ENCODE measurements around the gene DIS3L.

The DIS3L gene

DNA sequence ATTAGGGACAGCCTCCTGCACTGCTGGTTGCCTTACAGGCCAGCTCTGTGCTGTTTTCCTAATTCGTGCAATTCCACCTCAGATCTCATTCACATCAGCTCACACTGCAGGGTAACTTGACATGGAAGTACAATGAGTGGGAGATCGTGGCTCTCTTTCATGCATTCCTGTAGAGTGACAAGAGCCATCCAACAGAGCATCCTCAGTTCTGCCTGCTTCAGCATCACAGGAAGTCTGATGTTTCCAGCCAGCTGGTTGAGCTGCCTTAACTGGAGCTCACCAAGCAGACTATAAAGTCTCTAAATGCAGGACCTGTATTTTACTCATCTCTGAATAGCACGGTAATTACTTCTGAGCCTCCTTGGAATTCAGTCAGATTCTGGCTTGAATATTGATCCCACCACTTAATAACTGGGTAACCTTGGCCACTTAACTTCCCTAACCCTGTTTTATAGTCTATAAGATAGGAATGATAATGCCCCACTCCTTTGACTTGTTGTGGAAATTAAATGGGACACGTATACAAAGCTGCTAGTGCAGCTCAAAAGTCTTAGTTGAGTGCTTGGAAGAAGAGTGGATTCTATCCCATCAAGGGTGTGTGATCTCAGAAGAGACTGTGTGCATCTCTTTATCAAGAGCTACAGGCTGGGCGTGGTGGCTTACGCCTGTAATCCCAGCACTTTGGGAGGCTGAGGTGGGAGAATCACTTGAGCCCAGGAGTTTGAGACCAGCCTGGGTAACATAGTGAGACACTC, 1.4 kb upstream of the DIS3L start:
- no peak overlapping the region for H3K4me3 ChIP-seq (ENCODE audit: low read length)
- no peaks in the 10 kb centered on the region for H3K36me3 ChIP-seq (replicated peaks; ENCODE audit: insufficient read depth, low read length)
- no peak for TF ChIP-seq CTCF (IDR thresholded peaks at IDR 0.05; ENCODE audit: low read length)
- TF ChIP-seq EZH2phosphoT487 (IDR thresholded peaks at IDR 0.05; ENCODE audit: low read length), result no peak
- no peak for TF ChIP-seq EZH2 (optimal IDR thresholded peaks at IDR 0.05; ENCODE audit: low read depth, low read length)
- H4K20me1 ChIP-seq (ENCODE audit: insufficient read depth, low read length), result no peaks in the 10 kb centered on the region
- H3K79me2 ChIP-seq (ENCODE audit: low read length), result peaks cover 29% of the 10 kb centered on the region
- peak overlapping the region; percentile 76; the same call in 1 of the 2 replicates for H3K4me2 ChIP-seq (ENCODE audit: low read depth, low read length)
- H3K4me1 ChIP-seq (ENCODE audit: low read length), result peaks cover 20% of the 10 kb centered on the region; the same call in 1 of the 2 replicates
- H2AFZ ChIP-seq (ENCODE audit: low read length), result no peak overlapping the region
- no peaks in the 10 kb centered on the region for H3K9me3 ChIP-seq (replicated peaks; ENCODE audit: insufficient read depth, low read length)
- H3K9me2 ChIP-seq (replicated peaks; ENCODE audit: insufficient read depth, low read length), result no peaks in the 10 kb centered on the region
- H3K27me3 ChIP-seq (replicated peaks; ENCODE audit: insufficient read depth, low read length), result no peaks in the 10 kb centered on the region
- no peak for DNase-seq
- H3F3A ChIP-seq (ENCODE audit: insufficient read depth, low read length), result peaks cover 12% of the 10 kb centered on the region
- no peak overlapping the region for H3K9ac ChIP-seq (ENCODE audit: low read length)
- no peak overlapping the region for H3K27ac ChIP-seq (ENCODE audit: low read length)

DNA sequence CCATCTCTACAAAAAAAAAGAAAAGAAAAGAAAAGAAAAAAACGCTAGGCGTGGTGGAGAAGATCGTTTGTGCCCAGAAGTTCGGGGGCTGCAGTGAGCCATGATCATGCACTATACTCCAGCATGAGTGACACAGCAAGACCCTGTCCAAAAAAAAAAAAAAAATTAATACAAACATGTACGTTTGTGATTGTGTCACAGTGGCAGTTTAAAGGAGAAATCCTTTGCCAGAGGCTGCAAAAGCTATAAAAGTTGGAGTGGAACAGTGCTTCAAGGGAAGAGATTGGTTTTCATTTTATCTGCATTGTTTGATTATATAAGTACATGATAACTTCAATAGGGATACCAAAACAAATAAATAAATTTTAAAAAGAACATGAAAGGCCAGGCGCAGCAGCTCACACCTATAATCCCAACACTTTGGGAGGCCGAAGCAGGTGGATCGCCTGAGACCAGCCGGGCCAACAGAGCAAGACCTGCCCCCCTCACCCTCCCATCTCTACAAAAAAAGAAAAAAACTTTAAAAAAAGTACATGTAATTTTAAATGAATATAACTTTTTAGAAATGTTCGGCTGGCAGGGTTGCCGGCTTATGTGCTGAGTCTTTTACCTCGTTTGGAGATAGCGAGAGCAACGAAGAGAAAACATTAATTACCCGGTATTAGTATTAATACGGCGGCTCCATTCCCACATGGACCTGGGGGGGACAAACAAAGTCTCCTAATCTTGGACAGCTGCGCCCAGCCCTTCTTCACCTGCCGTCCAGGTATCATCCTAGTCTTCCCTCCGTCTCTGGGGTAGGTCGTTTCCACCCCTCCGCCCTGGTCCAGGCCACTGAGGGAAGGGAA, 573 bp upstream of the DIS3L start:
- no peaks in the 10 kb centered on the region for H3K36me3 ChIP-seq (replicated peaks; ENCODE audit: insufficient read depth, low read length)
- peaks cover 32% of the 10 kb centered on the region for H3K79me2 ChIP-seq (ENCODE audit: low read length)
- H3K4me3 ChIP-seq (ENCODE audit: low read length), result peak overlapping the region; percentile 79
- H3F3A ChIP-seq (ENCODE audit: insufficient read depth, low read length), result peaks cover 12% of the 10 kb centered on the region
- peak overlapping the region; percentile 73; the same call in 1 of the 2 replicates for H3K27ac ChIP-seq (ENCODE audit: low read length)
- no peaks in the 10 kb centered on the region for H3K9me2 ChIP-seq (replicated peaks; ENCODE audit: insufficient read depth, low read length)
- no peak for TF ChIP-seq EZH2 (optimal IDR thresholded peaks at IDR 0.05; ENCODE audit: low read depth, low read length)
- TF ChIP-seq EZH2phosphoT487 (IDR thresholded peaks at IDR 0.05; ENCODE audit: low read length), result no peak
- no peak for TF ChIP-seq CTCF (IDR thresholded peaks at IDR 0.05; ENCODE audit: low read length)
- H3K27me3 ChIP-seq (replicated peaks; ENCODE audit: insufficient read depth, low read length), result no peaks in the 10 kb centered on the region
- DNase-seq, result no peak
- H4K20me1 ChIP-seq (ENCODE audit: insufficient read depth, low read length), result no peaks in the 10 kb centered on the region
- H3K9ac ChIP-seq (ENCODE audit: low read length), result peak overlapping the region; percentile 84
- no peaks in the 10 kb centered on the region for H3K9me3 ChIP-seq (replicated peaks; ENCODE audit: insufficient read depth, low read length)
- peaks cover 20% of the 10 kb centered on the region; the same call in 1 of the 2 replicates for H3K4me1 ChIP-seq (ENCODE audit: low read length)
- H2AFZ ChIP-seq (ENCODE audit: low read length), result peak overlapping the region; percentile 79
- H3K4me2 ChIP-seq (ENCODE audit: low read depth, low read length), result peak overlapping the region; percentile 76

- Histone ChIP-seq H3K27me3 (replicated peaks; ENCODE audit: insufficient read depth, low read length) (no peaks in the 10 kb centered on the region), H3K4me2 (ENCODE audit: low read depth, low read length) (peak overlapping the region; percentile 90), H3K4me1 (ENCODE audit: low read length) (peaks cover 20% of the 10 kb centered on the region; the same call in 1 of the 2 replicates), H3K9me3 (replicated peaks; ENCODE audit: insufficient read depth, low read length) (no peaks in the 10 kb centered on the region), H3K9ac (ENCODE audit: low read length) (peak overlapping the region; percentile 76), H3K79me2 (ENCODE audit: low read length) (peaks cover 33% of the 10 kb centered on the region), H3F3A (ENCODE audit: insufficient read depth, low read length) (peaks cover 12% of the 10 kb centered on the region), H4K20me1 (ENCODE audit: insufficient read depth, low read length) (no peaks in the 10 kb centered on the region), H3K27ac (ENCODE audit: low read length) (peak overlapping the region; percentile 77), H2AFZ (ENCODE audit: low read length) (peak overlapping the region; percentile 71), H3K36me3 (replicated peaks; ENCODE audit: insufficient read depth, low read length) (no peaks in the 10 kb centered on the region), H3K4me3 (ENCODE audit: low read length) (peak overlapping the region; percentile 74), H3K9me2 (replicated peaks; ENCODE audit: insufficient read depth, low read length) (no peaks in the 10 kb centered on the region)
- peak; percentile 50 for DNase-seq
- TF ChIP-seq CTCF (IDR thresholded peaks at IDR 0.05; ENCODE audit: low read length) (no peak), EZH2phosphoT487 (IDR thresholded peaks at IDR 0.05; ENCODE audit: low read length) (no peak), EZH2 (optimal IDR thresholded peaks at IDR 0.05; ENCODE audit: low read depth, low read length) (no peak)
Measured at GRCh38 chr15:66294157-66294931, 976 bp downstream of the DIS3L start.
